ENCODE results near the gene PPP2R1B.

Gene PPP2R1B

DNA sequence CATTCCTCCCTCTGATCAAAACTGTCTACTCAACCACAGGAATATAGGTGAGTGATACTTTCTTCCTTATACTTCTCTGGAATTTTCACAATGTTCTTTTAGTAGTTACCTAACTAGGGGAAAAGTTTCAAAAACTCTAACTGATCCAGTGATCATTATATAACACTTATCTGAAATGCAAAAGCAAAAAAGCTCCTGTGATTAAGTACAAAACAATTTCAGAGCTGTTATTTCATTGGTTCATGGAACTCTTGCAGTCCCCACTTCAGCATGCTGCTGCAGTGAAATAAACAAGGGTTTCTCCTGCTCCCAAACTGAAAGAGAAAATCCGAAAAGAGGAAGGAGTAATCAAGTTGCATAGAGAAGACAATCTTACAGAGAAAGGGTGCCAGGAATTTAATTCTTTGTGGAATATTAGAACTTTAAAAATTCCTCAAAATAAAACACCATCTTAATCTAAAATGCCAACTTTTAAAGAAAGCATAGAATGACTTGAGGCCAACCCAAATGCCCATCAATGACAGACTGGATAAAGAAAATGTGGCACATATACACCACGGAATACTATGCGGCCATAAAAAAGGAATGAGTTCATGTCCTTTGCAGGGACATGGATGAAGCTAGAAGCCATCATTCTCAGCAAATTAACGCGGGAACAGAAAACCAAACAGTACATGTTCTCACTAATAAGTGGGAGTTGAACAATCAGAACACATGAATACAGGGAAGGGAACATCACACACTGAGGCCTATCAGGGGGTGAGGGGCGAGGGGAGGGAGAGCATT lies 20.3 kb downstream of the PPP2R1B start:
- DNase-seq, result no peak

DNA sequence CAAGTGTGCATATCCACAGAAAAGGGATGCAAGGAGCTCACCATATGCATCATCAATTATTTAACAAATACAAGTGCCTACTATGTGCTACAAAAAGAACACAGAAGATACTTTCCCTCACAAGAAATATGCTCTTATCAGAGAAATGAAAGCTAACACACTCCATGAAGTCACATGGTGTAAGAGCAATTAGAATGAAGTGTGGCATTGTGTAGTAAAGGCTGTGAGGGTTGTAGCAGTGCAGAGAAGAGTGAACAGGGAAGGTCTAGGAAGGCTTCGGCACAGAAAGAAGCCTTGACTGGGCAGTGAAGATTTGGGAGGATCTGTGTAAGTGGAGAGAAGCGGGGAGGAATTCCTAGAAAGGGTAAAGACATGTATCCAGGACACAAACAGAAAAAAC lies 22.5 kb downstream of the PPP2R1B start:
- DNase-seq, result no peak

DNA sequence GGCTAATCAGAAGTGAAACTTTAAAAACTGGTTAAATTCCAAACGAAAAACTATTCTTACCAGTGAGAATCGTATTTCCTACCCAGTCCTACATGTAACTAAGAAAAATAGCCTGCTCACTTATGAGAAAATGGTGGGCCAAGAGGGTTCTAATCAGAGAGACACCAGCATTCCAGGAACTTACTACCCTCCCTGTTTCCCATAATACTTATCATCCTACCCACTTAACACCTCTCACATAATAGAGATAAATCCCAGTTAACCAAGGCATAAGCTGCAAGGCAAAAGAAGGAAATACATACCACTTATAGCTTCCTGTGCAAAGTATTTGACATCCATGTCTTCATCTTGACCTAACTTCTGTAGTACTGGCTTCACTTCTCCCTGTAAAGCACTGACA lies 24.4 kb downstream of the PPP2R1B start:
- no peak for DNase-seq

DNA sequence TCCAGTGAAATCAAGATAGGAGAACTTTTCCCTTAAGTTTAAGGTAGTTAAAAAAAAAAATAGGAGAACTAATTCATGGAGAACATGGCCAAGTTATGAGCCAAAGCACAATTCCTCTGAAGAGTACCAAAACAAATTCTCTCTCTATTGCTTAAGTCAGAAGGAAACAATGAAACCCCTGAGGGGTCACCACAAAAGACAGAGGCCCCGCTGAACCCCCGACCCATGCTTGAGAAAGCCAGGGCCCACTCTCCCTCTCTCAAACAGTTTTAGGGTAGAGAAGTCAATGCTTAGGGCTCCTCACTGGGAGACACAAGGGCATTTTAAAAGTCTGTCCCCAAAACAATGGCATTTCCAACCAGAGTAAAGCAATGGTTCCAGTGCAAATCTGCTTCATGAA lies 26.9 kb downstream of the PPP2R1B start:
- DNase-seq, result no peak

DNA sequence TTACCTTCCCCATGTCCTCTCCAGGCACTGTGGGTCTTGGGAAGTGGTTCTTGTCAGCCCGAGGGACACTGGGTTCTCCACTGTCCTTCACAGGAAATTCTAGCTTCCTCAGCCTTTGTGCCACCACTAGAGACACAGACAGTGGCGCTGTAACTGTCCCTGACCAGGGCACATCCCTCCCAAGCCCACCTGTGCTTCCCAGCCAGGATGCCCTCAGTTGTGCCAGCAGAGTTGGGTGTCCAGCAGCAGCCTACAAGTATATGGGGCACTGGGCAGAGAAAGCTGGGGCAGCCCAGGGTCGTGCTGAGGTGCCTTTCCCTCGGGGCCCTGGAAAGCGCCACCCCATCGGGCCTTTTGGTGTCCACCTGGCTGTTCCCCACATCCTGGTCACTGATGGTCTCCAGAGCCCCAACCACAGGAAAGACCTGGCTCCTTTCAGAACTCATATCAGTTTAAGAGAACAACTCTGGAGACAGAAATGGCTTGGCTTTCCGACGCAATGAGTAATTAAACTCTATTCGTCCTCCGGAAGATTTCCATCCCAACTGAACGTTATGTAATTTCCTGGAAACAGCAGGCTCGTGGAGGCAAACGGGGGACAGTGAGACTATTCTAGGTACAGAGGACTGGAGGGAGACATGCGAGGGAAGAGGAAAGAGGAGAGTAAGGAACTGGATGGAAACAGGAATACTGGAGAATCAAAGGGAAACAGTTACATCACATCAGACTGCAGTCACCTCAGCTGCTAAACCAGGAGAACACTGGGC lies 28.6 kb downstream of the PPP2R1B start:
- no peak for DNase-seq

DNA sequence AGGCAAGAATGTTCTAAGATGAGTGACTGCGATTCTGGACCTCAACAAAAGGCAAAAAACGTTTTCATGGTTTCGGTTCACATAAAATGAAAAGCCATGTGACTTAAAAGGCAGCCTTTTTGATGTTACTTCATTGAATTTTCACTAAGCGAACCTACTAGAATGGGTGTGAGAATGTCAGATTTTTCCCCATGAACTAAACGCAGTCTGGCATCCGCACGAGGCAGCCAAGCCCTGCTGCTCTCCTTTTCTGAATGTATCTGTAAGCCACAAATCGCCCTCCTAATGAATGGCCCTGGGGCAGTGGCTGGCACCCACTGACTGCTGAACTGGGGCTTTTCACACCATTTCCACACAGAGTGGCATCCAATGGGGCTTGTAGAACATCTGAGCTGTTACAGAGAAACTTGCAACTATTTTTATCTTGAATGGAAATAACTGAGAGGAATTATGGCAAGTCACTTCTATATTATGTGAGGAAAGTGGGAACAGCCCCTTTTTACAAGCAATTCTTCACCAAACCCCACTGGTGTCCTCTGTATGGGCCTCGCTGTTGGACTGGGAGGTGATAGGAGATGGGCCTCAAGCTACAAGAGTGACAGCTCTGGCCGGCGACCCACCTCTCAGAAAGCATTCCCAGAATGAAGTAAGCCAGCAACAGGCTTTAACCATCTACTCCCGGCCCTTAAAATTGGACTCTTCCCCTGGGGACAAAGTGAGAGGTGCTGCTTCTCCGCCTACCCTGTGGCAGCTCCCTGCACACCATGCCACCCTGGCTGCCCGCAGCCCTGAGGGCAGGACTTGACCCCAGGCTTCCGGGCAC lies 29.4 kb downstream of the PPP2R1B start:
- DNase-seq, result no peak

DNA sequence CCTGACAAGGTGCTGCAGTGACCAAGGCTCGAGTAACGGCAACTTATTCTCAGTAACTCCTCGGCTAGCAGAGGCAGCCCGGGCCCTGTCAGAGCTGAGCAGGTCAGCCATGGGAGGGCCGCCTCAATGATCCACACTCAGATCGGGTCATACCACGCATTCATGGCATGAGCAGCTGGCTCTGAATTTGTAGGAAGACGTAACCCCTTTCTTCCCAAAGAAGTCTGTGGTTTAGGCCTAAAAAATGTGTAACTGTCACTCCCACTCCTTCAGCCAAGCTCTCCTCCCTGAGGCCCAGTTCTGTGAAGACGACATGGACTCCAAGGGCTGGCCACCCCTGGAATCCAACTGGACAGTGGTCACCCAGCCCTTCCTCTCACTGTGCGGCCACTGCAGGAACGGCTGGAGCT lies 30.0 kb downstream of the PPP2R1B start:
- DNase-seq, result no peak

DNA sequence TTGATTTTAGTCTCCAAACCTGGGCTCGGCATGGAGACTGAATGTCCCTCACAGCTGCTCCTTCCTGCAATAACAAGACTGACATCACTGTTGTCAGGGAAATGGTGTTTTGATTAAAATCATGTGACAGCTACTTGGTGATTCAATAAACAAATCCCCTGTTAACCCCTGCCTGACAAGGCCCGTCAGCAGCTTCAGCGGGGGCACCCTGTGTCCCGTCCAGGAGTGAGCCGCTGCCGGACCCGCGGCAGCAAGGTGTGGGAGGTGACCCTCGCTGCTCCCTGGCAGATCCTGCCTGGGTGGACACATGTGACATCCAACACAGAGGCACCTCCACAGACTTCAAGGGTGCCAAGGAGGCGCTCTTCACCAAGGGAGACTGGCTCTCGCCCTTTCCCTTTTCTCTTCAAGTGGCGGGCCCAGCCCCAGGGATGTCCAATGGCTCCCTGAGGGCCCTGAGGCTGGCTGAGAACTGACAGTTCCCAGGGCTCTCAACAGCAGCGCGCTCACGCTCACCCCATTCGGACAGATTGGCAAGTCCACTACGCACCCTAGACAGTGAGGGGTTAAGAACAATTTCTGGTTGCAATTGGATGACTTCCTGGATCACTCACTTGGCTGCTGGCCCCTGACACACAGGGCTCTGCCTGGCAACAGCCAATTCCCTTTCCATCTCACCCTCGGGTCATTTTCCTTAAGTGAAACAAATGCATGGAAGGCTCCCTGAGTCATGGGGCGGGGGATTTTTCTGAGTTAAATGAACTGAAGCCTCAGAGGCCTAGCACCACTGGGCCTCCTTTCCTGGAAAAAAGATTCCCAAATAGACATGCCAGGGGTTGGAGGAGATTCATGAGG lies 30.7 kb downstream of the PPP2R1B start:
- no peak for DNase-seq

DNA sequence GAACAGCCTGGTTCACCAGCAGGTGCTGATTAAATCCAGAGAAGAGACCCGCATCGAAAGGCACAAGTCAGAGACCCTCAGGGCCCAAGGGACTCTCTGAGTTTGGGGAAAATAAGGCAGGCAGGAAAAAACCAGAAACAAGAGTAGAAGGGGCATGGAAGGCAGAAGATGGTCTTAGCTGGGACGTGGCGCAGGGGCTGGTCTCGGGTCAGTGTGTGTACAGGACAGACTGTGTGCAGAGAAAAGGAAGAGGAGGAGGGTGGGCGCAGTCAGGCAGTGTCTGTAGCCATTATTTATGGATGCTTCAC lies 31.3 kb downstream of the PPP2R1B start:
- no peak for DNase-seq

DNA sequence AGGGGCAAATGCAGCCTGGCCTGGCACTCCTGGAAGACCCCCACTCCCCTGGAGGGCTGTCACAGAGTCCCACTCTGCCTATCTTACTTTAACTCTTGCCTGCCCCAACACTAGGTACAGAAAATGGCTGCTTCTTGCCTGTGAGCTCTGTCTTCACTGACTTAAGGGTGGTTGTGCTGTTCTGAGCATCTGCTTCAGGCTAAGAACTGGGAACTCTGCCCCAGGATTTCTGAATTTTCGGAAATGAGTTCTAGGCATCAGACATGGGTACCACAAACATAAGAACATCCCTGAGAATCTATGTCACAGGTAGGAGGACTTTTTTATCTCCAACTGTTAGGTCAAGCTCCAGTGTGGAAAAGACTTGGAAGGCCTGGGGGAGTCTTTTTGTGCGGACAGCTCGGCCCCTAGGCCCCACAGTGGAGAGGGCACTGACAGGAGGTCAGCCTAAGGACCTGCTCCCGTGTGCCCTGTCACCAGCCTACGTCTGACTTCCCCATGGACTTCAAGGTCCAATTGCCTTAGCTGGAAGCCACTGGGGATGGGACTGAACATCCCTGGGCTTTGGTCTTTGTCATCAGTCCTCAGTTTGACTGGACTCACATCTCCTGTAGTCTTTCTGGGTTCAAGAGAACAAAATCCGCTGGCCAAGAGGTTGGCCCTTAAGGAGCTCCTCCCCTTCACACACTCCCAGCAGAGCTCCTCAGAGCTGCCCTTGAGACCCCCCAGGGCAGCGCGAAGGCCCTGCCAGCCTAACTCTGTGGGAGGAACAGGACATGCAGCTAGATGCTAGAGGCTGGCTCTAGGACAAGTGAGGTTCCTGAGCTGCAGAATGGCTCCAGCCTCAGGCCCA lies 31.9 kb downstream of the PPP2R1B start:
- no peak for DNase-seq

DNA sequence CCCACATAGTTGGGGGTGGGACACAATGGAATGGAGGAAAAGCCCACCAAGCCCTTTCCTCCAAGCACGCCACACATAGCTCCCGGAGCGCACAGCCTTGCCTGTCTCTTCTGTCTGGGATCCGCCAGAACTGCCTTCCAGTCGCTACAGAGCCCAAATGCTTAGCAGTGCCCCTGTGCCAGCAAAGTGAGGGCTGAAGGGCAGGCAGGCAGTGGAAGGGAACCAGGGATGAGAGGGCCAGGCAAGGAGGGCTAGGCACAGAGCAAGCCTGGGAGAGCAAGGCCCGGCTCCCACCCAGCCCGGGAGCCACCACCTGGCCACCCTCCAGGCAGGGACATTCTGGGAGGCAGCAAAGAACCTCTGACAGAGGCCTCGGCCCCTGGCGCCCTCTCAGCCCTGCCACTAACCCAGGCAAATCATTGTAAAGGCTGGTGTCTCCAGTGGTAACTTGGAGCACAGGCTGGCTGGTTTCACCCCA lies 32.5 kb downstream of the PPP2R1B start:
- no peak for DNase-seq

DNA sequence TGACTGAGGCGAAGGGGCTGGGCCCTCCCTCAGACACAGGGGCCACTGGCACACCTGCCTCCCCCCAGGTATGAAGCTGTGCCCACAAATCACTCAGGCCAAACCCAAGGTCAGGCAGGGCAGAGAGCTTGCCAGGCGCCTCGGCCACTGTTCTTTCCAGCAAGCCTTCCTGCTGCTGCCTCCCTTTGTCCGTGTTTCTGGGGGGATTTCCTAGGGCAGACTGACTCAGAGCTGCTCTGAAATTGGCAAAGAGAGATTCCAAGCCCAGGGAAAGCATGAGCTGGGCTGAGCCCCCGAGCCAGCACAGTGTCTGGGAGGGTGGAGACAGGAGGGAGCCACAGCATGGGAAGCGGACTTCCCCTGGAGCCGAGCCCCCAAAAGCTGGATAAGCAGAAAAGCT lies 33.2 kb downstream of the PPP2R1B start:
- DNase-seq, result no peak

DNA sequence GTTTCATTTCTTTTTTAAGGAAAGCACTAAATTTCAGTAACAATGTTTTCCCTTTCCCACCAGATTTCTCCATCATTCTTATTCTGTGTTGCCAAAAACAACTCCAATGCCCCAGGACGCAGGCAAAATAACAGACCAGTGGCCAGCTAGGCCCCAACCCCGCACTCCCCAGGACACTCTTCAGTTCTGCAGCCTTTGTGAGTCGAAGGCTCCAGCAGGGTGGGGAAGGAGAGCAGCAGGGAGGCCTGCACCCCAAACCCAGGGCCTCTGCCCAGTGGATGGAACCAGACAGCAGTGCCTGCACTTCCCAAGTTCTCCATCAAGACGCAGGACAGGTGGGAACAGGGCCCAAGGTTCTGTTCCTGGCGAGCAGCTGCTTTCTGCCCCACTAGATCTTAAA lies 34.4 kb downstream of the PPP2R1B start:
- DNase-seq, result no peak

DNA sequence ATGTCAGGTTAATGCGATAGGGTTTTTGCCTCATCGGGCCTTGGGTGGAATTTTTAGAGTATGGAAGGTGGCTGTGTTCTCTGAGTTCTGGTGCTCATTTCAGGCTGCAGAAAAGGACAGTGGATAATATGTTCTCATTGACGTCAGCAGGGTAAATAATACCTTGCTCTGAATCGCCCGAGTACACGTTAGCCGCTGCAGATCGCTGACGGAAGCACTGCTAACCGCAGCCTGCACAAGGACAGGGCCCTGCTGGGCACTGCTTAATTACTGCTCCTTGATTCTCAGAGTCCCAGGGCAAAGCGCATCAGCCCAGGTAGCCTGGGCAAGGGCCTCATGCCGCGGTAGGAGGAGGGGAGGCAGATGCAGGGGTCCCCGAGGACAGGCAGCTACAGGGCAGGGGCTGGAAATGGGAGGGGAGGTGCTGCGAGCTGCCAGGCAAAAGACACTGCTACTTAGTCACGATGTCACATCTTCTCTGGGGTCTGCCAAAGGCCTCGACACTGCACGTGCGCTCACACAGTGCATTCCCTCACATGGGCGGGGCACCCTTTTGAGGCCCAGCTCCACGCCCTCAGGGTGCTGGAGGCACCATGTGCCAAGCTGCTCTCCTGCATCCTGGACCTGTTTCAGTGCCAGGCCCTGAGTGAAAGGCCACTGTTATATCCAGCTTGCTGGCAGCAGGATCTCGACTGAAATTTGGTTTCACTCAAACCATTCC lies 35.2 kb downstream of the PPP2R1B start:
- no peak for DNase-seq

DNA sequence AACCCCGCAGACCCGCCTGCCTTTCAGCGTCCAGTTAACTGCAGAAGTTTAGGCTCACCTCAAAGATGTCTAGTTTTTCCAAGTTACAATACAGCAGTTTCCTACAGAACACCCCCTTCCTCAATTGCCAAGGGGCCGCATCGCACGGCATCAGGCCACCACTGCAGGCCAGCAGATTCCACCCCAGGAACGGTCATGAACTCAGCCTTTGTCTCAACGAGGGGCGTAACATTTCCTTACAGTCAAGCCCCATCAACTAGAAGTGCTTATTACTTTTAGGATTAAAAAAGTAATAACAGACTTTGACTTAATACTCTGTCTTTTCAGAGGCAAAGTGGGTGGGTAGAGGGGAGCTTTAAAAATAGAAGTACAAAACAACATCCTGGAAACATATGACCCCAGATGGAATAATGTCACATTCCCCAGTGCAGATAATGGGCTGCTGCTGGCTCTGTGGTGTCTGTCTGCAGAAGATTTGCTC lies 36.3 kb downstream of the PPP2R1B start:
- DNase-seq, result no peak

DNA sequence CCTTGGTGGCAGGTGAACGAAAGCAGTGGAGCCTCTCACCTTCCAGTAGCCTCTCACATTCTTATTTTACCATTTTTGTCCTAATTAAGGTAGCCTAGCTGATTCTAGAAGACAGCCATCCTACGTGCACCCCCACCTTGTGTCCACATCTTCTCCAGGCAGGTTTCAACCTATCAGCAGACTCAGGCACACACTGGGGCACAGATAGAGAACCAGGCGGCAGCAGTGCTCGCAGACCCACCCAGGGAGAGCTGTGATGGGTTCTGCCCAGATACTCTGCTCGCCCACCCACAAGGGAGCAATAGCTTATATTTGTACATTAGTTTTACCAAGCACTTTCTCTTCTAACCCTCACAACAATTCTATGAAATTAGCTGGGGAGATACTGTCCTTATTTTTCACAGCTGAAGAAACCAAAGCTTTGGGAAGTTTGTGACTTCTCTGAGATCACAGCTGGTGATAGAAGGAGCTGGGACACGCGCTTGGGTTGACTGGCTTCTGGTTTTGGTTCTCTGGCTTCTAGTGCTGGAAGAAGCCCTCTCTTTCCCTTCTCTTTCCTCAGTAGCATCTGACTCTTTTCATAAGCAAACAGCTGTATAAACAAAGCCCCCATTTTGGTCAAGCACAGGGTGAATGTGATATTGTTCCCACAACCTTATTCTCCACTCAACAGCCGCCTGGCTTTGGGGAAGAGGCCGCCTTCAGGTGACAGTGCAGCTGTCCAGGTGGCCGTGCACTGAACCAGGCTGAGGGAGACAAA lies 36.9 kb downstream of the PPP2R1B start:
- DNase-seq, result no peak

DNA sequence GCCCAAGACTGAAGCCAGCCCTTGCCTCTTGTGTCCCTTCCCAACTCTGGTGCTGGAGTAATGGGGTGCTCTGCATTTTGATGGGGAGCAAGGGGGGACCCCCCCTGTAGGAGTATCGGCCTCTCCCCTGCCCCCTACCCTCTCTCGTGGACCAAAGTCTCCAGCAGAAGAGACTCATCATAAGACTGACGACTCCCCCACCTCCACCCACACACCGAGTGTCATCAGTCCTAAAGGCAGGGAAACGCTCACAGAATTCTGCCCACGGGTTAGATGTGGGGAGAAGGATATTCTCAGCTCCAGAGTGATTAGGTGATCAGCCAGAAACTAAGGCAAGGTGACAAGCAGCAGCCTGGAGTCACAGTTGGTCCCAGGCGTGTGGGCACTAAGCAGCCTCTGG lies 38.8 kb downstream of the PPP2R1B start:
- DNase-seq, result no peak

DNA sequence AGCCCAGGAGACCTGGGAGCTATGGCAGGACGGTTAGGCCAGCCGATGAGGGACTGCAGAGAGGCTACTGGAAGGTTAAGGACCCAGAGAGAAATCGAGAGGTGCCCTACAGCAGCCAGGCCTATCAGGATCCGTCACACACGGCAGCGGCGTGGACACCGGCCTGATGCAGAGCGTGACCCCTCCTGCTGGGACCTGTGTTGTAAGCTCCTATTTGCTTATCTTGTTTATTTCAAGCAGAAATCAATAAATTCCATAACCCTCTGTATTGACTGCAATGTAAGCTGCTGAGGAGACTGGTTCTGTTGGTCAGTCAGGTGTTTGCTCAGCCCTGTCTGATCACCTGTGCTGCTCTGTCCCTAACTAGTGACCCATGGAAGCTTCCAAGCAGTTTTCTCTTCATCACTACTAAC lies 39.9 kb downstream of the PPP2R1B start:
- no peak for DNase-seq

DNA sequence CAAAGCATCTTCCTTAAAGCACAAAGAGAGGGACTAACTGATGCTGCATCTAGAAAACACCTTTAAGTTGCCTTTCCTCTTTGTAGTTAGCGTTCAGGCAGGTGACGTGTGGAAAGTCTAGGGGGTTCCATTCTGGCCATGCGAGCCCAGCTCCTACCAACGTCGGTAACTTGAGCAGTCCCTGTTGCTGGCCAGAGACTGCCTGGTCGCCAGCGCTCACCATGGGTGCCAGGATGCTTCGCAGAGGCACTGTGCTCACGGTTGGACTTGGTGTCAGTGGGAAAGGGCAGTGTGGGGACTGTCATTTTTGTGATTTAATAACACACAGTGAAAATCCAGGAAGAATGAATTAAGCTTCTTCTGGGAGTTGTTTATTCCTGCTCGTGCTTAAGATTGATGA lies 40.6 kb downstream of the PPP2R1B start:
- no peak for DNase-seq

DNA sequence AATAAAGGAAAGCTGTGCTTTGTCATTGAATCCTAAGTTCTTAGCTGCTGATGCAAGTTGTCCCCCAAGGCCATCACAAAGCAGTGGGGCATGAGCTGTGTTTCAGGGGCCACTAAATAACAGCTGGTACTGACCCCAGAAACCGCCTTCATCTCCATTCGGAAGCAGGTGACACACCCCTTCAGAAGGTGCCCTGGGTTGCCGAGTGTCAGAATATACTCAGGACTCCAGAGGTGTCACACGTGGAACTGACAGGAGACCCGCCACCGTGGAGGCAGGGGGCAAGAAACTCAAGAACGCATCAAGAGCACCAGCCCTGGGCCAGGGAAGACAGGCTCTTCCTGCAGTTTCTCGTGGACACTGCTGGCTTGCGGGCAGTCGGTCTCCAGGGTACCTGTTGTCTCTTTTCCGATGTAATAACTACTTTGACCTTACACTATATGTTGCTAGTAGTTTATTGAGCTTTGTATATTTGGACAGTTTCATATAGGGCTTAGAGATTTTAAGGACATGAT lies 41.5 kb downstream of the PPP2R1B start:
- DNase-seq, result no peak
